Smooth muscle cell (in vitro differentiated cells): ENCODE measurements around the gene BMP2K. TPM values are rescaled to one million over a fixed set of nuclear protein-coding genes. Genes with fewer than 3 reads are reported as not detected.

Experiments
- DNase-seq: peaks from one replicate; lab custom pipeline; 2025; ENCODE audit not compliant: unreplicated experiment; lab: John Stamatoyannopoulos, UW
- H2AFZ ChIP-seq: fragments of 200-600 bp; sonication (generic); 2 replicates; pipeline ENCODE4 v1.6.0; 2016; ENCODE audit warnings: antibody characterized with exemption, low read depth, mild to moderate bottlenecking
- H3F3A ChIP-seq: fragments of 200-600 bp; sonication (generic); 2 replicates; pipeline ENCODE4 v1.6.0; 2017; ENCODE audit warnings: antibody characterized with exemption, low read depth
- H3K27ac ChIP-seq: fragments of 200-600 bp; sonication (generic); 2 replicates; pipeline ENCODE4 v1.5.1; 2016; ENCODE audit warnings: low read depth, mild to moderate bottlenecking
- H3K27me3 ChIP-seq: fragments of 200-600 bp; sonication (generic); 2 replicates; pipeline ENCODE4 v1.6.1; 2016; ENCODE audit warnings: low read depth, mild to moderate bottlenecking
- H3K36me3 ChIP-seq: fragments of 200-600 bp; sonication (generic); 2 replicates; pipeline ENCODE4 v1.5.1; 2016; ENCODE audit warnings: low read depth
- H3K4me1 ChIP-seq: fragments of 200-600 bp; sonication (generic); 2 replicates; pipeline ENCODE4 v1.5.1; 2016; ENCODE audit warnings: low read depth
- H3K4me2 ChIP-seq: fragments of 200-600 bp; sonication (generic); 2 replicates; pipeline ENCODE4 v1.6.0; 2016; ENCODE audit warnings: mild to moderate bottlenecking
- H3K4me3 ChIP-seq: fragments of 200-600 bp; sonication (generic); 2 replicates; pipeline ENCODE4 v1.5.1; 2016; ENCODE audit warnings: mild to moderate bottlenecking
- H3K79me2 ChIP-seq: fragments of 200-600 bp; sonication (generic); 2 replicates; pipeline ENCODE4 v1.6.0; 2016; ENCODE audit warnings: low read depth, mild to moderate bottlenecking
- H3K9ac ChIP-seq: fragments of 200-600 bp; sonication (generic); 2 replicates; pipeline ENCODE4 v1.6.0; 2016; ENCODE audit warnings: low read depth
- H3K9me3 ChIP-seq: fragments of 200-600 bp; sonication (generic); replicated peaks from 2 replicates; pipeline ENCODE4 v1.5.1; 2016; ENCODE audit warnings: low read depth
- H4K20me1 ChIP-seq: fragments of 200-600 bp; sonication (generic); 2 replicates; pipeline ENCODE4 v1.6.0; 2016; ENCODE audit warnings: low read depth
- CTCF ChIP-seq: fragments of 200-600 bp; sonication (generic); IDR thresholded peaks from 2 replicates; pipeline ENCODE4 v1.5.1; 2017; ENCODE audit warnings: borderline replicate concordance, mild to moderate bottlenecking, antibody characterized with exemption; ENCODE audit not compliant: insufficient read depth, poor library complexity, severe bottlenecking
- WGBS: methylation state at CpG from one replicate; pipeline ENCODE4 v1.1.7; 2016; ENCODE audit warnings: low lambda C conversion rate; 5-methylcytosine and 5-hydroxymethylcytosine counted together
- polyA plus RNA-seq: library from polyadenylated mRNA; unstranded; fragments of >200 nt; fragmentation: Nextera tagmentation; extraction: Ambion mirVana; gene quantifications from 2 replicates; pipeline ENCODE4 v1.2.1, GENCODE V29; 2016
- total RNA-seq: library from RNA; depleted of rRNA; stranded (reverse); fragments of >200 nt; gene quantifications from 2 replicates; pipeline ENCODE4 v1.2.3, GENCODE V29; 2014

The BMP2K gene
- total and polyA plus RNA-seq, 2 experiments from 2014 or later, result 3.9 to 32.0 TPM

GRCh38 chr4:78885598-78885997, 109.4 kb downstream of the BMP2K start:
- DNase-seq, result no peak
- no peak overlapping the region for H3K4me2 ChIP-seq
- no peaks in the 10 kb centered on the region for H4K20me1 ChIP-seq
- no peaks in the 10 kb centered on the region for H3F3A ChIP-seq
- no peaks in the 10 kb centered on the region for H3K27me3 ChIP-seq
- H2AFZ ChIP-seq, result no peak overlapping the region
- no peak for TF ChIP-seq CTCF
- peaks cover 11% of the 10 kb centered on the region for H3K36me3 ChIP-seq
- H3K4me1 ChIP-seq, result no peaks in the 10 kb centered on the region
- no peak overlapping the region for H3K27ac ChIP-seq
- H3K4me3 ChIP-seq, result no peak overlapping the region
- H3K9ac ChIP-seq, result no peak overlapping the region
- no peaks in the 10 kb centered on the region for H3K9me3 ChIP-seq
- no peaks in the 10 kb centered on the region for H3K79me2 ChIP-seq

- no peaks in the 10 kb centered on the region for H3K27me3 ChIP-seq
- no peak for DNase-seq
- no peak overlapping the region for H3K9ac ChIP-seq
- no peaks in the 10 kb centered on the region for H3K9me3 ChIP-seq
- H4K20me1 ChIP-seq, result no peaks in the 10 kb centered on the region
- no peaks in the 10 kb centered on the region for H3K4me1 ChIP-seq
- H3K4me2 ChIP-seq, result no peak overlapping the region
- no peaks in the 10 kb centered on the region for H3F3A ChIP-seq
- no peaks in the 10 kb centered on the region for H3K79me2 ChIP-seq
- no peak overlapping the region for H3K27ac ChIP-seq
- peaks cover 16% of the 10 kb centered on the region for H3K36me3 ChIP-seq
- TF ChIP-seq CTCF, result no peak
- no peak overlapping the region for H2AFZ ChIP-seq
- H3K4me3 ChIP-seq, result no peak overlapping the region
Measured at GRCh38 chr4:78889955-78890354, 113.8 kb downstream of the BMP2K start.

GRCh38 chr4:78899302-78899701, 123.2 kb downstream of the BMP2K start:
- Histone ChIP-seq H3K27me3 (no peaks in the 10 kb centered on the region), H3K4me1 (no peaks in the 10 kb centered on the region), H3K9me3 (no peaks in the 10 kb centered on the region), H3K4me2 (no peak overlapping the region), H3K4me3 (no peak overlapping the region), H2AFZ (no peak overlapping the region), H3K36me3 (no peaks in the 10 kb centered on the region), H3F3A (no peaks in the 10 kb centered on the region), H3K9ac (no peak overlapping the region), H4K20me1 (no peaks in the 10 kb centered on the region), H3K27ac (no peak overlapping the region), H3K79me2 (no peaks in the 10 kb centered on the region)
- TF ChIP-seq CTCF, result no peak
- DNase-seq, result no peak

- Histone ChIP-seq H3K9ac (no peak overlapping the region), H3K4me1 (no peaks in the 10 kb centered on the region), H3K9me3 (no peaks in the 10 kb centered on the region), H3K36me3 (no peaks in the 10 kb centered on the region), H3K27me3 (no peaks in the 10 kb centered on the region), H3F3A (no peaks in the 10 kb centered on the region), H3K4me2 (no peak overlapping the region), H4K20me1 (no peaks in the 10 kb centered on the region), H3K79me2 (no peaks in the 10 kb centered on the region), H3K4me3 (no peak overlapping the region), H2AFZ (no peak overlapping the region), H3K27ac (no peak overlapping the region)
- WGBS, result 76% methylated on average over 2 of the region's 2 CpGs
- no peak for TF ChIP-seq CTCF
- no peak for DNase-seq
Measured at GRCh38 chr4:78901882-78902281, 125.7 kb downstream of the BMP2K start.
